Heart right ventricle (tissue), 16 donors: ENCODE data around the gene GATAD2B. TPM values are rescaled to one million over a fixed set of nuclear protein-coding genes. Genes with fewer than 3 reads are reported as not detected.
A peak's percentile ranks its signal among the peaks of the same experiment; 100 is the strongest.

Source experiments
- ATAC-seq, 8 donors: fragments of 200-7000 bp; cut with Tn5 transposase; one replicate each; pipeline ENCODE4 v1.9.1; 2020; ENCODE audit warnings: mild to moderate bottlenecking in 8 of 8, moderate library complexity in 8 of 8, moderate number of reproducible peaks in 1 of 8
- DNase-seq, 2 donors: peaks; one replicate each; pipeline ENCODE4 v3.0.0-alpha.2; 2020
- H3K27ac ChIP-seq, 10 donors: fragments of 200-600 bp; sonication (generic) in 2 of 10; one replicate each; pipeline versions ENCODE4 v1.5.0 to v1.8.0; 2020 to 2022; ENCODE audit warnings: mild to moderate bottlenecking in 3 of 10
- H3K27me3 ChIP-seq, 7 donors: fragments of 200-600 bp; one replicate each; pipeline ENCODE4 v1.8.0; 2021 to 2022; ENCODE audit warnings: mild to moderate bottlenecking in 2 of 7
- H3K36me3 ChIP-seq, 9 donors: fragments of 200-600 bp; sonication (generic) in 1 of 9; one replicate each; pipeline versions ENCODE4 v1.5.0 to v1.8.0; 2020 to 2022; ENCODE audit warnings: mild to moderate bottlenecking in 2 of 9
- H3K4me1 ChIP-seq, 9 donors: fragments of 200-600 bp; sonication (generic) in 1 of 9; one replicate each; pipeline versions ENCODE4 v1.5.0 to v1.8.0; 2020 to 2022; ENCODE audit warnings: mild to moderate bottlenecking in 4 of 9
- H3K4me3 ChIP-seq, 10 donors: fragments of 200-600 bp; sonication (generic) in 2 of 10; one replicate each; pipeline versions ENCODE4 v1.5.0 to v1.8.0; 2020 to 2022; ENCODE audit warnings: mild to moderate bottlenecking in 7 of 10, moderate library complexity in 2 of 10
- H3K9me3 ChIP-seq, 11 donors: fragments of 200-600 bp in 10 of 11; sonication (generic) in 2 of 11; one replicate each; pipeline versions ENCODE4 v1.5.0 to v1.8.0; 2013 to 2022; ENCODE audit warnings: mild to moderate bottlenecking in 2 of 11, control low read depth in 1 of 11, moderate library complexity in 1 of 11
- CTCF ChIP-seq, 9 donors: fragments of 200-600 bp; sonication (generic) in 2 of 9; IDR thresholded peaks; one replicate each; pipeline versions ENCODE4 v1.5.0 to v1.8.0; 2021 to 2022; ENCODE audit warnings: antibody characterized with exemption in 9 of 9, mild to moderate bottlenecking in 5 of 9, moderate library complexity in 1 of 9
- WGBS, 2 donors: extraction: QIAGEN DNeasy Blood & Tissue Kit; methylation state at CpG; one replicate each; pipeline ENCODE4 v1.1.7; 2013; ENCODE audit warnings: inconsistent platforms in 1 of 2; 5-methylcytosine and 5-hydroxymethylcytosine counted together
- intact Hi-C, 10 donors: fragments of 100-400 bp; cut with DNase I; formaldehyde crosslinking; loops; one replicate each; pipeline versions ENCODE4 v1.11.1 to v1.14.2; 2022
- polyA plus RNA-seq, 2 donors: library from polyadenylated mRNA; stranded (reverse); fragments of 200-250 nt; gene quantifications; one replicate each; pipeline ENCODE4 v1.2.3, GENCODE V29; 2013
- total RNA-seq, 10 donors: library from RNA; stranded (reverse); fragmentation: NEBNext Ultra II Directional in 3 of 10; extraction: Animal tissue kit (Norgen Biotek cat#: 25700) in 3 of 10; gene quantifications; one replicate each; pipeline versions ENCODE4 v1.2.1 to v1.2.4, GENCODE V29; 2021 to 2023
- donor health status: Arrhythmogenic right ventricular cardiomyopathy.
- donor health status: ischemic (EF 13 %, LVEDD 7.1; RV severe dilation, severe dysfunction).
- donor health status: healthy with polysubstance abuse.
- donor health status: DM: no; HTN: yes; CAD: no.
- donor health status: DM: no; HTN: no; CAD: no.
- donor health status: ischemic (EF 25% LVEDD 6.9; RV normal size, moderate dysfunction).
- donor health status: ischemic (EF 25% LVEDD 5.7; RV mildly dilated, moderate dysfunction).
- donor health status: healthy.
- donor health status: DM: yes; HTN: yes; CAD: no.
- donor health status: Ischemic cardiomyopathy.
- donor health status: ischemic (EF 35%, LVEDD 5.7; RV mildly dilated, moderate dysfunction).
- donor health status: nonischemic (EF 11% LVEDD 7.7; RV severe dilation, severe dysfunction).
- donor health status: DM: yes; HTN: yes; CAD: no.
- donor health status: PGD.
- donor health status: ischemic (EF 29% LVEDD 5.4; RV normal size, mild dysfunction).
- donor health status: nonischemic (EF 23%, LVEDD 6.1; RV moderate dilation, normal function).

GATAD2B gene
- total and polyA plus RNA-seq, 12 donors: 3.9 to 52.6 (median 41.9) TPM

DNA sequence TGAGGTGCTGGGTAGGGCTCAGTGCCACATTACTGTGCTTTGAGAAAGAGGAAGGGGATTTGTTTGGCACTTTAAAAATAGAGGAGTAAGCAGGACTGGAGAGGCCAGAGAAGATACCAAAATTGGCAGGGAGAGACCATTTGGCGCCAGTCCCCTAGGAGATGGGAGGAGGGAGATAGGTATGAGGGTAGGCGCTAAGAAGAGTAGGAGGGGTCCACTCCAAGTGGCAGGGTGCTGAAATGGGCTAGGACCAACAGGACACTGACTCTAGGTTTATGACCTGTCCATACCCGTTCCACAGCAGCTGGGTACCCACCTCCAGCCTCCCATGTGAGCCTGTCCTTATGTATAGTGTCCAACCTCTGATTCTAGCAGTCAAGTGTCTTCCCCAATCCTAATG is 36.7 kb upstream of the GATAD2B start:
- Histone ChIP-seq H3K27me3 (no peaks in the 10 kb centered on the region), H3K9me3 (no peaks in the 10 kb centered on the region), H3K27ac (peak overlapping the region in 9 of 10 donors; percentile 58 to 98 (median 95)), H3K4me3 (peak overlapping the region in 1 of 10 donors; percentile 98), H3K36me3 (peaks cover 0 to 35% (median 10%) of the 10 kb centered on the region in 9 donors), H3K4me1 (peaks cover 18 to 84% (median 63%) of the 10 kb centered on the region in 9 donors)
- intact Hi-C loops: loop anchor here in 1 of 10 donors (10.0 kb wide), 1 partner anchor 165 kb away; no protein-coding TSS in a partner anchor
- ATAC-seq: no peak
- no peak for TF ChIP-seq CTCF (IDR thresholded peaks at IDR 0.05)
- DNase-seq: no peak
- 38 to 46% methylated on average over 3 of the region's 3 CpGs for WGBS, 2 donors

DNA sequence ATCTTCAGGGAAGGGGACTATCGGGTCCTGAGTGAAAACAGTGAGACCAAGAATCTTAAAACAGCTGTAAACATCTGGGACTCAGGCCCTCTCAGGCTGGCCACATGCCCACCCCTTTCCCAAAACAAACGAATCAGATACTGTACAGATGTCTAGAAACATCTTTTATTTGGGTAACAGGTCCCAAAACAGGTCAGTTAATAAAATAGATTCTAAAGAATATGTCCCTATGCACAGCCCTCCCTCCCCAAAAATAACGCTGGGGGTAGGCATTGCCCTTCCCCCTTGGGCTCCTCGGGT is 36.1 kb upstream of the GATAD2B start:
- H3K9me3 ChIP-seq: no peaks in the 10 kb centered on the region
- peak overlapping the region in 8 of 10 donors; percentile 71 to 99 (median 94) for H3K4me3 ChIP-seq
- no peak for DNase-seq
- TF ChIP-seq CTCF (IDR thresholded peaks at IDR 0.05): no peak
- H3K27me3 ChIP-seq: no peaks in the 10 kb centered on the region
- peaks cover 0 to 41% (median 13%) of the 10 kb centered on the region in 9 donors for H3K36me3 ChIP-seq
- WGBS, 2 donors: 12 to 16% methylated on average over 4 of the region's 4 CpGs
- ATAC-seq: no peak
- H3K27ac ChIP-seq: peak overlapping the region; percentile 44 to 98 (median 94)
- H3K4me1 ChIP-seq: peaks cover 16 to 80% (median 58%) of the 10 kb centered on the region in 9 donors
- intact Hi-C loops: loop anchor here in 1 of 10 donors (10.0 kb wide), 1 partner anchor 164 kb away; no protein-coding TSS in a partner anchor

DNA sequence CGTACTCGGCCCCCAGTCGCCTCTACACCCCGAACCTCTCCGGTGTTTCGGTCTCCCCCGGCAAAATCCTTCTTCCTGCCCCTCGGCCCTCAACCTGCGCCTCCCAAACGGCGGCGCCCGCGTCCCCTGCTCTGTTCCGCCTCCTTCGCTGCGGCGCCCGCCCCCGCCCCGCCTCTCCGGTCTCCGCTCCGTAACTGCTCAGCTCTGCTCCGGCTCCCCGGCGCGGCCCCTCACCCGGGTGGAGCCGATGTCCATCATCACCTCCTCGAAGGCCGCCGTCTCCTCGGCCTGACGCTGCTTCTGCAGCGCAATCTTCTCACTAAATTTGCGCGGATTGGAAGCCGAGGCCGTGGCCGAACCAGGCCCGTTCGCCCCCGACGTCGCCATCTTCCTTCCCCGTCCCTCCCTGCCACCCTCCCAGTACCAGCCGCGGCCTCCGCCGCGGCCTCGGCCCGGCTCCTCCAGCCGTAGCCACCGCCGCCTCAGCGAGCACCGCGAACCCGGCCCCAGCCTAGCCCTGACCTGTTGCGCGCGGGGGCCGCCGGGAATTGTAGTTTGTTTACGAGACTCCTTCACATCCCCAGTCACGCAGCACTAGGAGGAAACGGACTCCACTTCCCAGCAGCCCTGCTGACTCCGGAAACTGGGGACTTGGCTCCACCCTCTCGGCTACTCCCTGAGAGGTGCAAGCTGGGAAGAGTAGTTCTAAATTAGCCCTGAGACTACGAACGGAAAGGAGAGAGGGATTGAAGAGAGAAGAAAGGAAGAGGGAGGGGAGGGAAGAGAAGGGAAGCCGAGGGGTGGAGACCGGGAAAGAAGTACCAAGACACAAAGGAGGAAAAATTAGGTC is 35.6 kb upstream of the GATAD2B start, which contains the start of gene CRTC2:
Gene CRTC2 (minus strand): TSS at position 502 of the 850 bp plus-strand sequence. CDS start 115 bp downstream, at position 387.
- Histone ChIP-seq H3K9me3 (no peaks in the 10 kb centered on the region), H3K4me1 (peaks cover 16 to 78% (median 58%) of the 10 kb centered on the region in 9 donors), H3K27ac (peak within 1 kb of the TSS; percentile 85 to 98 (median 94)), H3K36me3 (peaks cover 0 to 47% (median 19%) of the 10 kb centered on the region in 9 donors), H3K4me3 (peak within 1 kb of the TSS; percentile 71 to 99 (median 94)), H3K27me3 (no peaks in the 10 kb centered on the region)
- DNase-seq (peak; percentile 97 to 99), ATAC-seq (peak; percentile 88 to 95 (median 90))
- 0 to 1% methylated on average over 73 to 74 of the region's 75 CpGs for WGBS, 2 donors
- intact Hi-C loops: loop anchor here in 1 of 10 donors (10.0 kb wide), 1 partner anchor 164 kb away; no protein-coding TSS in a partner anchor
- TF ChIP-seq CTCF (IDR thresholded peaks at IDR 0.05): peak in 1 of 9 donors; percentile 25

DNA sequence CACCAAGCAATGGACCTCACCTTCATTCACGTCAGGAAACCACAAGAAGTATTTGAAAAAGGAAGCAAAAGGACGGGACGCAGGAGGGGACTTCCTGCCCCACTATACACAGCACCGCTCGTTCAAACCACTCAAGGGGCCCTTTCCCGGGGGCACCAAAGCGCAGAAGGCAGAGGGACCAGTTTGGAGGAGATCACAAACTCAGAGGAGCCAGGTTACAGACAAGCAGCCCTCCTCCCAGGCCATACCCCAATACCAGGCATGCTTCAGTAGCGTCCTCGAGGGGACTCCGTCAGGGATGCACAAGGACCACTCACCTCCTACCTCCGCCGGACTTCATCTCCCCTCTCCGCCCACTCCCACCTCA is 35.0 kb upstream of the GATAD2B start:
- H3K4me3 ChIP-seq: peak overlapping the region; percentile 71 to 99 (median 94)
- no peaks in the 10 kb centered on the region for H3K27me3 ChIP-seq
- peak overlapping the region; percentile 85 to 98 (median 94) for H3K27ac ChIP-seq
- H3K36me3 ChIP-seq: peaks cover 0 to 53% (median 25%) of the 10 kb centered on the region in 9 donors
- ATAC-seq (peak in 5 of 8 donors; percentile 0 to 28 (median 1)), DNase-seq (no peak)
- WGBS, 2 donors: 1% methylated on average over 13 of the region's 13 CpGs
- no peak for TF ChIP-seq CTCF (IDR thresholded peaks at IDR 0.05)
- H3K9me3 ChIP-seq: no peaks in the 10 kb centered on the region
- peaks cover 16 to 76% (median 56%) of the 10 kb centered on the region in 9 donors for H3K4me1 ChIP-seq
- intact Hi-C loops: loop anchor here in 1 of 10 donors (10.0 kb wide), 1 partner anchor 163 kb away; no protein-coding TSS in a partner anchor
